ENCODE data around the gene APOL5.

DNA sequence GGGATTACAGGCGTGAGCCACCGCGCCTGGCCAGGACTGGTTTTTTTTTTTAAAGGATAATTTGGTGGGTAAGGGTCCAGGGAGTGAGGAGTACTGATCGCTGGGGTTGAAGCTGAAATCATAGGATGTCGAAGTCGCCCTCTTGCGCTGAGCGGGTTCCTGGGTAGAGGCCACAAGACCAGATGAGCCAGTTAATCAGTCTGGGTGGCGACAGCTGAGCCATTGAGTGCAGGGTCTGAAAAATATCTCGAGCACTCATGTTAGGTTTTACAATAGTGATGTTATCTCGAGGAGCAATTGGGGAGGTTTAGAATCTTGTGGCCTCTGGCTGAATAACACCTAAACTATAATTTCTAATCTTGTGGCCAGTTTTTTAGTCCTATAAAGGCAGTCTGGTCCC lies 7.8 kb downstream of the APOL5 start:
- TF ChIP-seq, protein P1, sequence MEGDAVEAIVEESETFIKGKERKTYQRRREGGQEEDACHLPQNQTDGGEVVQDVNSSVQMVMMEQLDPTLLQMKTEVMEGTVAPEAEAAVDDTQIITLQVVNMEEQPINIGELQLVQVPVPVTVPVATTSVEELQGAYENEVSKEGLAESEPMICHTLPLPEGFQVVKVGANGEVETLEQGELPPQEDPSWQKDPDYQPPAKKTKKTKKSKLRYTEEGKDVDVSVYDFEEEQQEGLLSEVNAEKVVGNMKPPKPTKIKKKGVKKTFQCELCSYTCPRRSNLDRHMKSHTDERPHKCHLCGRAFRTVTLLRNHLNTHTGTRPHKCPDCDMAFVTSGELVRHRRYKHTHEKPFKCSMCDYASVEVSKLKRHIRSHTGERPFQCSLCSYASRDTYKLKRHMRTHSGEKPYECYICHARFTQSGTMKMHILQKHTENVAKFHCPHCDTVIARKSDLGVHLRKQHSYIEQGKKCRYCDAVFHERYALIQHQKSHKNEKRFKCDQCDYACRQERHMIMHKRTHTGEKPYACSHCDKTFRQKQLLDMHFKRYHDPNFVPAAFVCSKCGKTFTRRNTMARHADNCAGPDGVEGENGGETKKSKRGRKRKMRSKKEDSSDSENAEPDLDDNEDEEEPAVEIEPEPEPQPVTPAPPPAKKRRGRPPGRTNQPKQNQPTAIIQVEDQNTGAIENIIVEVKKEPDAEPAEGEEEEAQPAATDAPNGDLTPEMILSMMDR (IDR thresholded peaks at IDR 0.05; ENCODE audit: low read length), result no peak
- no peak for TF ChIP-seq EZH2 (IDR thresholded peaks at IDR 0.05; ENCODE audit: borderline replicate concordance, low read length)
